ENCODE results near the gene ABHD12. TPM values are rescaled to one million over a fixed set of nuclear protein-coding genes. Genes with fewer than 3 reads are reported as not detected.

The ABHD12 gene
- total and polyA plus RNA-seq, 10 of the 15 experiments (the other 5 are each of a cell fraction or from before 2014, with no cell fraction given), result 1.5 to 61.8 (median 26.7) TPM

- TF ChIP-seq IRF3 (IDR thresholded peaks at IDR 0.05) (no peak), RELA (IDR thresholded peaks at IDR 0.05; ENCODE audit: borderline replicate concordance, partially characterized antibody) (no peak), NFYB (IDR thresholded peaks at IDR 0.05; ENCODE audit: insufficient read depth, low read depth, low read length) (no peak), HDAC6 (IDR thresholded peaks at IDR 0.05; ENCODE audit: unreplicated experiment) (no peak), STAT1 (conservative IDR thresholded peaks at IDR 0.05) (no peak)
These were observed 111.2 kb downstream of the ABHD12 start (continued) for GRCh38 chr20:25279403-25279802.

GRCh38 chr20:25278636-25279361 is 111.8 kb downstream of the ABHD12 start:
- no TSS peak for BruUV-seq (replicated peaks)
- Histone ChIP-seq H3K4me3 (no peak overlapping the region), H3K36me3 (ENCODE audit: control insufficient read depth in 2 of 2, insufficient read depth in 2 of 2, low read length in 1 of 2) (peaks cover 7 to 45% of the 10 kb centered on the region in 2 experiments; a peak in 3 of 4 replicates), H3K9ac (ENCODE audit: control insufficient read depth, insufficient read depth, low read length) (no peak overlapping the region), H2AFZ (ENCODE audit: control insufficient read depth, low read depth, low read length) (no peak overlapping the region), H3K9me3 (replicated peaks; ENCODE audit: control insufficient read depth, insufficient read depth, low read length) (no peaks in the 10 kb centered on the region), H3K4me1 (ENCODE audit: control insufficient read depth, insufficient read depth, low read length) (peaks cover 26% of the 10 kb centered on the region), H3K79me2 (ENCODE audit: control insufficient read depth, insufficient read depth, low read length) (no peaks in the 10 kb centered on the region), H4K20me1 (ENCODE audit: control insufficient read depth, insufficient read depth) (no peaks in the 10 kb centered on the region), H3K27ac (ENCODE audit: control insufficient read depth, insufficient read depth) (no peak overlapping the region), H3K4me2 (ENCODE audit: control insufficient read depth, insufficient read depth) (no peak overlapping the region), H3K27me3 (replicated peaks in 1 of 2; ENCODE audit: control insufficient read depth in 2 of 2, insufficient read depth in 2 of 2, low read length in 1 of 2) (no peaks in the 10 kb centered on the region)
- no peak for TF ChIP-seq PAX8 (IDR thresholded peaks at IDR 0.05)
- no peak for TF ChIP-seq ZNF207 (IDR thresholded peaks at IDR 0.05; ENCODE audit: borderline replicate concordance)
- TF ChIP-seq PML (IDR thresholded peaks at IDR 0.05; ENCODE audit: low read length), result no peak
- TF ChIP-seq, protein P1, sequence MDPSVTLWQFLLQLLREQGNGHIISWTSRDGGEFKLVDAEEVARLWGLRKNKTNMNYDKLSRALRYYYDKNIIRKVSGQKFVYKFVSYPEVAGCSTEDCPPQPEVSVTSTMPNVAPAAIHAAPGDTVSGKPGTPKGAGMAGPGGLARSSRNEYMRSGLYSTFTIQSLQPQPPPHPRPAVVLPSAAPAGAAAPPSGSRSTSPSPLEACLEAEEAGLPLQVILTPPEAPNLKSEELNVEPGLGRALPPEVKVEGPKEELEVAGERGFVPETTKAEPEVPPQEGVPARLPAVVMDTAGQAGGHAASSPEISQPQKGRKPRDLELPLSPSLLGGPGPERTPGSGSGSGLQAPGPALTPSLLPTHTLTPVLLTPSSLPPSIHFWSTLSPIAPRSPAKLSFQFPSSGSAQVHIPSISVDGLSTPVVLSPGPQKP (IDR thresholded peaks at IDR 0.05; ENCODE audit: low read depth, low read length), result no peak
- TF ChIP-seq, protein P2, sequence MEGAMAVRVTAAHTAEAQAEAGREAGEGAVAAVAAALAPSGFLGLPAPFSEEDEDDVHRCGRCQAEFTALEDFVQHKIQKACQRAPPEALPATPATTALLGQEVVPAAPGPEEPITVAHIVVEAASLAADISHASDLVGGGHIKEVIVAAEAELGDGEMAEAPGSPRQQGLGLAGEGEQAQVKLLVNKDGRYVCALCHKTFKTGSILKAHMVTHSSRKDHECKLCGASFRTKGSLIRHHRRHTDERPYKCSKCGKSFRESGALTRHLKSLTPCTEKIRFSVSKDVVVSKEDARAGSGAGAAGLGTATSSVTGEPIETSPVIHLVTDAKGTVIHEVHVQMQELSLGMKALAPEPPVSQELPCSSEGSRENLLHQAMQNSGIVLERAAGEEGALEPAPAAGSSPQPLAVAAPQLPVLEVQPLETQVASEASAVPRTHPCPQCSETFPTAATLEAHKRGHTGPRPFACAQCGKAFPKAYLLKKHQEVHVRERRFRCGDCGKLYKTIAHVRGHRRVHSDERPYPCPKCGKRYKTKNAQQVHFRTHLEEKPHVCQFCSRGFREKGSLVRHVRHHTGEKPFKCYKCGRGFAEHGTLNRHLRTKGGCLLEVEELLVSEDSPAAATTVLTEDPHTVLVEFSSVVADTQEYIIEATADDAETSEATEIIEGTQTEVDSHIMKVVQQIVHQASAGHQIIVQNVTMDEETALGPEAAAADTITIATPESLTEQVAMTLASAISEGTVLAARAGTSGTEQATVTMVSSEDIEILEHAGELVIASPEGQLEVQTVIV (IDR thresholded peaks at IDR 0.05; ENCODE audit: borderline replicate concordance, partially characterized antibody), result no peak
- no peak for TF ChIP-seq CREB1 (IDR thresholded peaks at IDR 0.05; ENCODE audit: low read depth)
- WGBS (ENCODE audit: insufficient coverage, insufficient replicate concordance, low lambda C conversion rate, missing lambda C conversion rate), result 94% methylated on average over 26 of the region's 26 CpGs
- ATAC-seq, result no peak
- ChIA-PET CTCF (no interaction called here), SMC1A (ENCODE audit: uncharacterized antibody, unreplicated experiment) (no interaction called here), RAD21 (ENCODE audit: unreplicated experiment) (no interaction called here), POLR2A (no interaction called here)
- in situ Hi-C loops (cut with MboI), result no loop called here
- no peak for FAIRE-seq
- intact Hi-C loops (cut with micrococcal nuclease; ENCODE audit: unreplicated experiment), result no loop called here
- no peak for DNase-seq (ENCODE audit: low read depth, low spot score)
